A549 (cell line): ENCODE data around the gene COL15A1.

Experiments
- BHLHE40 ChIP-seq: IDR thresholded peaks from 2 replicates; pipeline ENCODE4 v1.6.1; 2012; ENCODE audit warnings: low read depth, low read length, inconsistent platforms
- CTCF ChIP-seq: fragments of >200 bp; sonication (Bioruptor Twin); formaldehyde crosslinking; IDR thresholded peaks from 3 replicates; pipeline ENCODE4 v1.5.1; 2016
- MYC ChIP-seq: IDR thresholded peaks from 2 replicates; pipeline ENCODE4 v1.6.1; 2012; ENCODE audit warnings: mild to moderate bottlenecking, inconsistent platforms, low read length, improper control_type of control experiment, borderline replicate concordance
- PBX3 ChIP-seq: IDR thresholded peaks from 2 replicates; pipeline ENCODE4 v1.6.1; 2012
- POLR2A ChIP-seq: IDR thresholded peaks from 2 replicates; pipeline ENCODE4 v1.6.1; 2012; ENCODE audit warnings: mild to moderate bottlenecking, low read length
- SMC3 ChIP-seq: fragments of >200 bp; sonication (Bioruptor Twin); formaldehyde crosslinking; IDR thresholded peaks from 3 replicates; pipeline ENCODE4 v1.6.1; 2018; ENCODE audit warnings: inconsistent platforms

GRCh38 chr9:99103901-99104458, 160.3 kb downstream of the COL15A1 start:
- no peak for TF ChIP-seq BHLHE40
- TF ChIP-seq POLR2A: no peak
- TF ChIP-seq CTCF: no peak
- TF ChIP-seq SMC3: no peak
- no peak for TF ChIP-seq MYC
- TF ChIP-seq PBX3: no peak
